Karpas-422 (cell line): Measurements from ENCODE around the gene SCFD2. TPM values are rescaled to one million over a fixed set of nuclear protein-coding genes. Genes with fewer than 3 reads are reported as not detected.

Experiments used
- DNase-seq: peaks from one replicate; pipeline ENCODE4 v3.0.0-alpha.2; 2015
- H2AFZ ChIP-seq: fragments of 200-600 bp; sonication (generic); 2 replicates; pipeline ENCODE4 v1.6.1; 2014; ENCODE audit warnings: antibody characterized with exemption, low read length, mixed read lengths
- H3K27ac ChIP-seq: fragments of 200-600 bp; sonication (generic); 2 replicates; pipeline ENCODE4 v1.5.1; 2014; ENCODE audit warnings: mild to moderate bottlenecking, low read length, moderate library complexity
- H3K27me3 ChIP-seq: fragments of 200-600 bp; sonication (generic); 2 replicates; pipeline ENCODE4 v1.6.1; 2014; ENCODE audit warnings: low read length, mixed read lengths
- H3K36me3 ChIP-seq: fragments of 200-600 bp; sonication (generic); 2 replicates; pipeline ENCODE4 v1.6.1; 2014; ENCODE audit warnings: low read length, mixed read lengths; ENCODE audit not compliant: insufficient read depth
- H3K4me1 ChIP-seq: fragments of 200-600 bp; sonication (generic); 2 replicates; pipeline ENCODE4 v1.6.1; 2014; ENCODE audit warnings: mild to moderate bottlenecking, low read length, mixed read lengths
- H3K4me2 ChIP-seq: fragments of 200-600 bp; sonication (generic); 2 replicates; pipeline ENCODE4 v1.6.1; 2014; ENCODE audit warnings: low read length, low read depth, mild to moderate bottlenecking; ENCODE audit not compliant: poor library complexity, severe bottlenecking
- H3K4me3 ChIP-seq: fragments of 200-600 bp; sonication (generic); 2 replicates; pipeline ENCODE4 v1.5.1; 2014; ENCODE audit warnings: mild to moderate bottlenecking, antibody characterized with exemption, low read length, mixed read lengths
- H3K79me2 ChIP-seq: fragments of 200-600 bp; sonication (generic); 2 replicates; pipeline ENCODE4 v1.6.1; 2014; ENCODE audit warnings: mild to moderate bottlenecking, low read length, mixed read lengths
- H3K9ac ChIP-seq: fragments of 200-600 bp; sonication (generic); 2 replicates; pipeline ENCODE4 v1.6.0; 2014; ENCODE audit warnings: low read length
- H3K9me2 ChIP-seq: fragments of 200-600 bp; sonication (generic), shearing (Covaris generic); replicated peaks from 2 replicates; pipeline ENCODE4 v1.6.0; 2014; ENCODE audit warnings: mild to moderate bottlenecking, low read length, moderate library complexity; ENCODE audit not compliant: insufficient read depth
- H3K9me3 ChIP-seq: fragments of 300-700, 200-600 bp; sonication (generic); 2 replicates; pipeline ENCODE4 v1.6.1; 2014; ENCODE audit warnings: low read length, mixed read lengths
- H4K20me1 ChIP-seq: fragments of 200-600 bp; sonication (generic); 2 replicates; pipeline ENCODE4 v1.6.1; 2014; ENCODE audit warnings: mild to moderate bottlenecking, antibody characterized with exemption, low read length, low read depth; ENCODE audit not compliant: insufficient read depth
- total RNA-seq: library from RNA; depleted of rRNA; stranded (reverse); fragments of >200 nt; shearing (Covaris generic); gene quantifications from 2 replicates; pipeline ENCODE4 v1.2.3, GENCODE V29; 2014; ENCODE audit warnings: low replicate concordance

SCFD2 gene
- total RNA-seq, 1 experiment from 2014 or later = 28.5 TPM

DNA sequence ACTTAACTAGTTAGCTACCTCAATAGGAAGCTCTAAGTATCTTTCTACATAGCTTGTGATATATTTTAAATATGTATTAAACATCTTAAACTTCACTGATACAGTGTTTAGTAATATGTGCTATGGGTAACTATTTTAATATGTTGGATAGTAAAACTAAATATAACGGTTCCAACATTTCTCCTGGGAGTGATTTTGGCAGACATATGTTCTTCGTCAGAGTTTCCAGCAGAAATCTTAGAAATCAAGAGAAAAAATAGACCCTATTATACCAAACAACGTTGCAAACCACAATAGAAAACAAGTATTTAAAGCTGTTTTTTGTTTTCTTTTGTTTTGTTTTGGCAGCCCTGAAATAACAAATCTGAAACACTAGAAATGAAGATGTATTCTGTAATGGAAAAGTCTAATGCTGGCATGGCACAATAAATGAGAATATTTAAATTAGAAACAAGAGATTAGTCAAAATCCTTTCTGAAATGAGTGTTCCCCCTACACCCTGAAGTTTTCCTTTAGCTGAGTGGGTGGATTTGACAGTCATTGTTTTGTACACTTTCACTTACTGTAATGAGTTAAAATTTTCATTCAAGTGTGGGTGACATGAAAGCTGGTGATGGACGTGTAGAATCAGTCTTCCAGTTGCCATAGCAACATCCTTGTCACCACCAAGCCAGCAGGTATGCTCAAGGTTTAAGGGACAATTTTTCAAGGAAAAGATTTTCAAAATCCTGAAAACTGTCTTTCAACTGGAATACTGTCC lies 233.5 kb downstream of the SCFD2 start:
- H3K9ac ChIP-seq = no peak overlapping the region
- no peak overlapping the region for H3K27ac ChIP-seq
- no peaks in the 10 kb centered on the region for H3K79me2 ChIP-seq
- no peak overlapping the region for H3K4me3 ChIP-seq
- H3K9me2 ChIP-seq = no peaks in the 10 kb centered on the region
- H2AFZ ChIP-seq = no peak overlapping the region
- H3K9me3 ChIP-seq = no peaks in the 10 kb centered on the region
- H3K4me2 ChIP-seq = no peak overlapping the region
- H3K27me3 ChIP-seq = no peaks in the 10 kb centered on the region
- H4K20me1 ChIP-seq = no peaks in the 10 kb centered on the region
- no peaks in the 10 kb centered on the region for H3K4me1 ChIP-seq
- DNase-seq = no peak
- H3K36me3 ChIP-seq = no peaks in the 10 kb centered on the region

DNA sequence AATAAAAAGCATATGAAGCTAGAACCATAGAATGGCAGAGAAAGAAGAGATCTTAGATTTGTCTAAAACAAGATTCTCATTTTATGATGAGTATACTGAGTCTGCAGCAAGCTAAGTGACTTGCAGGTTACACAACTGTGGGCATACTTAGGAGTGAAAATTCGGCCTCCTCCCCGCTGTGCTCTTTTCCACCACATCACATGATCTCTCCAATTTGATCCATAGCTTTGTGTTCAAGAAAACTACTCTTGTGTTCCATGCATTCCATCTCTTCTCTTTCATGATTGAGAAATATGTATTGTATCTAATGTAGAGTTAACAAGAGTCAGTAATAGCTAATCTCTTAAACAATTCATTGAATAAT lies 234.3 kb downstream of the SCFD2 start:
- H3K27ac ChIP-seq = no peak overlapping the region

GRCh38 chr4:53130896-53131561 lies 234.8 kb downstream of the SCFD2 start:
- H3K4me3 ChIP-seq = no peak overlapping the region
- no peaks in the 10 kb centered on the region for H3K9me2 ChIP-seq
- DNase-seq = no peak
- no peaks in the 10 kb centered on the region for H3K4me1 ChIP-seq
- no peaks in the 10 kb centered on the region for H3K36me3 ChIP-seq
- H3K9ac ChIP-seq = no peak overlapping the region
- H2AFZ ChIP-seq = no peak overlapping the region
- no peak overlapping the region for H3K27ac ChIP-seq
- H3K79me2 ChIP-seq = no peaks in the 10 kb centered on the region
- H4K20me1 ChIP-seq = no peaks in the 10 kb centered on the region
- H3K4me2 ChIP-seq = no peak overlapping the region
- no peaks in the 10 kb centered on the region for H3K27me3 ChIP-seq
- H3K9me3 ChIP-seq = no peaks in the 10 kb centered on the region

More for the DNA sequence above, 234.3 kb downstream of the SCFD2 start:
- Histone ChIP-seq H3K27me3 (no peaks in the 10 kb centered on the region), H3K9ac (no peak overlapping the region), H4K20me1 (no peaks in the 10 kb centered on the region), H3K36me3 (no peaks in the 10 kb centered on the region), H2AFZ (no peak overlapping the region), H3K4me1 (no peaks in the 10 kb centered on the region), H3K9me2 (no peaks in the 10 kb centered on the region), H3K4me3 (no peak overlapping the region), H3K79me2 (no peaks in the 10 kb centered on the region), H3K9me3 (no peaks in the 10 kb centered on the region), H3K4me2 (no peak overlapping the region)
- no peak for DNase-seq

DNA sequence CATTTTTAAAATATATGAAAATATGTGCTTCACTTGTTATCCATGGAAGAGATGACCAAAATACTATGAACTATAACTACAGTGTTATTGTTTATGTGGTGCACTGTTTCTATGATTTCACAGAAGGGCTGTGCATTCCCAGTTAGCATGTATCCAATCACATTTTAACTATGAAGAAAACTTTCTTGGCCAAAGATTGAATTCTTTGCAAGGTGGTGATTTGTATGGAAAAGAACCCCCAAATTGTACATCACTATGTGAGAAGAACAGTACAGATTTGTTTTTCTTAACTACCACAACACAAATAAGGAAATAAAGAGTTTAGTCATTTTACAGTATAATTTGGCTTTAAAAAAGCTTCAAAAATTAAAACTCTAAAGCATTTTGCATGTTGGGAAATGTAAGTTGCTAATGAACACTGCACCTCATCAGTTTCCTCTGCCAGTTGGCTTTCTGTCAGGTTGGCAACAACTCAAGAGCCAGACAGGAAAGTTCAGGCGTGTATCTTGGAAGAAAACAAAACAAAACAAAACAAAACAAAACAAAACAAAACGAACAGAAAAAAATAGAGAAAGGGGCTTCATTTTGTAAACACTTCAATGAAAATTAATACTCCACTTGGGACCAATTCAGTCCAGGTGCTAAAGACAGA lies 237.0 kb downstream of the SCFD2 start:
- Histone ChIP-seq H3K9me3 (no peaks in the 10 kb centered on the region), H3K9me2 (no peaks in the 10 kb centered on the region), H2AFZ (no peak overlapping the region), H3K36me3 (no peaks in the 10 kb centered on the region), H4K20me1 (no peaks in the 10 kb centered on the region), H3K27me3 (no peaks in the 10 kb centered on the region), H3K4me3 (no peak overlapping the region), H3K27ac (no peak overlapping the region), H3K9ac (no peak overlapping the region), H3K4me2 (no peak overlapping the region), H3K4me1 (no peaks in the 10 kb centered on the region), H3K79me2 (no peaks in the 10 kb centered on the region)
- DNase-seq = no peak

GRCh38 chr4:53128231-53128630 lies 237.6 kb downstream of the SCFD2 start:
- Histone ChIP-seq H3K9ac (no peak overlapping the region), H3K27me3 (no peaks in the 10 kb centered on the region), H3K4me1 (no peaks in the 10 kb centered on the region), H3K27ac (no peak overlapping the region), H4K20me1 (no peaks in the 10 kb centered on the region), H3K4me3 (no peak overlapping the region), H3K9me3 (no peaks in the 10 kb centered on the region), H3K36me3 (no peaks in the 10 kb centered on the region), H3K79me2 (no peaks in the 10 kb centered on the region), H3K9me2 (no peaks in the 10 kb centered on the region), H3K4me2 (no peak overlapping the region), H2AFZ (no peak overlapping the region)
- no peak for DNase-seq

DNA sequence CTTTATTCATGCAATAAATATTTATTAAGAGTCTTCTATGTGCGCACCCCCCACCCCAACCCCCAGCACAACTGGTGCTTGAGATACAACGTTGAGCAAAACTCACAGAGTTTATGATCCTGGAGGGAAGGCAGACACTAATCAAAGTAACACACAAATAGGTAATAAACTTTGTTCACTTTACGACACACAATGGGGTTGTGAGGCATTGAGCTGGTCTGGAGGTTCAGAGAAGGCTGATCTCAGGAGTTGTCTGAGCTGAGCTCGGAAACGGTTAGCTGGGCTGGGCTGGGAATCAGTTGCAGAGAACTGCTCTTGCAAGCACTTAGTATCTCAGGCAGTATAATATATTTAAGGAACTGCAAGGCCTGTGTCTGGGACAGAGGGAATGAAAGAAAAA lies 238.5 kb downstream of the SCFD2 start:
- Histone ChIP-seq H3K4me2 (no peak overlapping the region), H3K9me2 (no peaks in the 10 kb centered on the region), H3K4me3 (no peak overlapping the region), H3K79me2 (no peaks in the 10 kb centered on the region), H3K36me3 (no peaks in the 10 kb centered on the region), H3K27ac (no peak overlapping the region), H3K4me1 (no peaks in the 10 kb centered on the region), H2AFZ (no peak overlapping the region), H3K27me3 (no peaks in the 10 kb centered on the region), H4K20me1 (no peaks in the 10 kb centered on the region), H3K9ac (no peak overlapping the region), H3K9me3 (no peaks in the 10 kb centered on the region)
- DNase-seq = no peak

GRCh38 chr4:53126099-53126498 lies 239.8 kb downstream of the SCFD2 start:
- Histone ChIP-seq H3K36me3 (no peaks in the 10 kb centered on the region), H3K9ac (no peak overlapping the region), H3K9me3 (no peaks in the 10 kb centered on the region), H4K20me1 (no peaks in the 10 kb centered on the region), H3K4me3 (no peak overlapping the region), H3K27me3 (no peaks in the 10 kb centered on the region), H2AFZ (no peak overlapping the region), H3K27ac (no peak overlapping the region), H3K9me2 (no peaks in the 10 kb centered on the region), H3K4me1 (no peaks in the 10 kb centered on the region), H3K4me2 (no peak overlapping the region), H3K79me2 (no peaks in the 10 kb centered on the region)
- DNase-seq = no peak

- no peaks in the 10 kb centered on the region for H4K20me1 ChIP-seq
- no peak overlapping the region for H3K4me2 ChIP-seq
- no peaks in the 10 kb centered on the region for H3K9me2 ChIP-seq
- H3K27me3 ChIP-seq = no peaks in the 10 kb centered on the region
- no peak overlapping the region for H3K4me3 ChIP-seq
- H3K9me3 ChIP-seq = no peaks in the 10 kb centered on the region
- H3K27ac ChIP-seq = no peak overlapping the region
- DNase-seq = no peak
- H3K79me2 ChIP-seq = no peaks in the 10 kb centered on the region
- no peak overlapping the region for H3K9ac ChIP-seq
- no peak overlapping the region for H2AFZ ChIP-seq
- H3K4me1 ChIP-seq = no peaks in the 10 kb centered on the region
- no peaks in the 10 kb centered on the region for H3K36me3 ChIP-seq
Observed at GRCh38 chr4:53123819-53124218, 242.0 kb downstream of the SCFD2 start.
